ENCODE data around the gene LRIT3.

LRIT3 gene

DNA sequence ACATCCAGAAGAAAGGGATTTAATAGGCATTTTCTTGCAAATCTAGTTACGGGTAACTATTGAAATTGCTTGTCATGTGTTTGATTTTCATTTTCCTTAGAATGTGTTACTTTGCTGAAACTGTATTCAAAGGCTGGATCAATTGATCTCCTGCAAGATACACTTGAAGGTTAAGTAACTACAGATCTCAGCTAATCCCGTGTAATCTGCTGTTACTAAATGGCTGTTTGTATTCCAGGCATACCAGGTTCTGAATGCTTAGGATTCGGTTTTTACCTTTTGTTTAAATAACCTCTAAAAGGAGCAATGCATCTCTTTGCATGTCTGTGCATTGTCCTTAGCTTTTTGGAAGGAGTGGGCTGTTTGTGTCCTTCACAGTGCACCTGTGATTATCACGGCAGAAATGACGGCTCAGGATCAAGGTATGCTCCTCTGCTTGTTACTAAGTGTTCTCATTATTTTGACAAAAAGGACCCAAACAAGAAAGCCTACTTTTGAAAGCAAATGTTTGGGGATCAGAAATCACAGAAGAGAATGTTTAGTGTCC, at the start of gene LRIT3:
Gene LRIT3 (plus strand): TSS at position 212 of the 547 bp plus-strand sequence. CDS start 95 bp downstream, at position 307.
- no peak for DNase-seq

DNA sequence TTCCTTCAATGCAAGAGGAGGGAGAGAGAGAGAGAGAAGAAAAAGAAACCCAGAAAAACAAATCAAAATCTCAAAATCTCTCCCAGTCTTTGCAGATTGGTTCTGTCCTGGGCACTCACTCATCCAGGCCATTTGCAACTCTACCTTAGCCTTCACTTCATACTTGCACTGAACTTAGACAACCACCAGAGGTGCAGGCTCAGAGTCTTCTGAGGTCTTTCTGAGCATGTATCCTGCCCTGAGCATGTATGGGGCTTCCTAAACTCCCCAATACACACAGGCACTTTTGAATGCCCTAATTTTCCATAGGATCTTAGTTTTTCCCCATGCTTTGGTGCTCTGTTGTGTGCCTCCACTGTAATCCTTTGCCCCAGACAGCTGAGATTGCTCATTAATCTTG, 49.0 kb upstream of the LRIT3 start:
- DNase-seq, result no peak

GRCh38 chr4:109801099-109801789, 46.7 kb upstream of the LRIT3 start:
- no peak for DNase-seq

DNA sequence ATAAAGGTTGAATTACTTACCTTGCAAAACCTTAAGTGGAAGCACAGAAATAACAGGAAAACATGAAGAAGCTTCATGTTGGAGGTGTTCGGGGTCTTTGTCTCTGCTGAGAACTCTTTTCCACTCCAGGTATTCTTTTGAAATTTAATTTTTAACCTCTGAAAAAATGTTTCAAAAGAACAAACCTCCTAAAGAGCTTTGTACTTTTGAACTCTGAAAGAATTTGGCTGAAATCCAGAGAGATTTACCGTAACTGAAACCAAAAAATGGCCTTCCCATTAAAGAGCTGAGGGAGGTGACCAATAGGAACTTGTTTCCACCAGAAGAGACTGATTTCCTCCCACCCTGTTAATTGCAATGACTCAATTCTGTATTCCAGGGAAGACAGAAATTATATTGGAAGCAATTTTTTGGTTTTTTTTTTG, 46.0 kb upstream of the LRIT3 start, which contains the start of gene CFI:
Gene CFI (minus strand): TSS at position 105 of the 425 bp plus-strand sequence. CDS start 28 bp downstream, at position 77.
- DNase-seq, result no peak

GRCh38 chr4:109803924-109804571, 43.9 kb upstream of the LRIT3 start:
- DNase-seq, result peak in 1 of 2 experiments; percentile 40

- no peak for DNase-seq
Observed at GRCh38 chr4:109809655-109810054, 38.3 kb upstream of the LRIT3 start.

GRCh38 chr4:109810552-109811387, 37.1 kb upstream of the LRIT3 start:
- no peak for DNase-seq

DNA sequence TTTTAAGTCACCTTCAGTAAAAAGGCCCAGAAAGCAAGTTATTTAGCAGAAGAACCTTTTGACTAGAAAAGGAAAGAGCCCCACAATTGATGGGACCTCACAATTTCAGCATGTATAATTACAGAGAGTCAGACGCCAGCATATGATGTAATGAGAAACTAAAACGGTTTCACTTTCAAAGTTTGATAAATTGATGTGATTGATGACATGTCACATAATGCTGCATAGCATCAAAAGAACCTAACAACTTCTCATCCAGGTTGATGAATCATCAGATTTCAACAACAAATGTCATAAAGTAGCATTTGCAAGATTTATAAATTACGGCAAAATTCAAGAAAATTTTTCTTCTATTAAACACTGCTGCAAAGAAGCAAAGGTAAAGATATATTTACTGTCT, 36.2 kb upstream of the LRIT3 start:
- DNase-seq, result no peak

GRCh38 chr4:109815151-109816081, 32.5 kb upstream of the LRIT3 start, which contains the start of gene GAR1:
Gene GAR1, plus strand, starts transcription at chr4:109815762. Its CDS starts 403 bp downstream, at chr4:109816165.
- peak; percentile 77 to 86 for DNase-seq

DNA sequence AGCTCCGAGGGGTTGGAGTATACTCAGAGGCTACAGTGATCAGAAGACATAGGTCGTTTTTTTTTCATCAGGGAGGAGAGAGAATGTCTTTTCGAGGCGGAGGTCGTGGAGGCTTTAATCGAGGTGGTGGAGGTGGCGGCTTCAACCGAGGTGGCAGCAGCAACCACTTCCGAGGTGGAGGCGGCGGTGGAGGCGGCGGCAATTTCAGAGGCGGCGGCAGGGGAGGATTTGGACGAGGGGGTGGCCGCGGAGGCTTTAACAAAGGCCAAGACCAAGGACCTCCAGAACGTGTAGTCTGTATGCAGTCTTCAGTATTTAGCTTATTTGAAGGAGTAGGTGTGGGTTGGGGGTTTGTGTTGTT, 31.8 kb upstream of the LRIT3 start:
- no peak for DNase-seq

GRCh38 chr4:109816894-109817293, 31.0 kb upstream of the LRIT3 start:
- DNase-seq, result no peak

GRCh38 chr4:109818268-109818667, 29.6 kb upstream of the LRIT3 start:
- no peak for DNase-seq

GRCh38 chr4:109820563-109820962, 27.3 kb upstream of the LRIT3 start:
- DNase-seq, result no peak

DNA sequence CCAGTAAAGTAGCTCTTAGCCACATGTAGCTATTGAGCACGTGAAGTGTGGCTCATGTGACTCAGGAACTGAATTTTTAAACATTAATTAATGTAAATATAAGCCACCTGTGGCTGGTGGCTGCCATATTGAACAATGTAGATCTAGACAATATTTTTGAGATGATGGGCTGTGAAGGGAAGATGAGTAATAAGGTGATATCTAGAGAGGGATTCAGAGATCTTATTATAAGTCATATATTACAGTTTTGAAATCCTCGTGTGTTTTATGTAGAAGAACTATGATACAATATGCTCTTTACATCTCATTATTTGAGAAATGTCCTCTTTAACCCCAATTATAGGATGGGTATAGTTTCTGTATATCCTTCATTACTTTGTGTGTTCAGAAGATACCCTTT, 26.7 kb upstream of the LRIT3 start:
- no peak for DNase-seq

DNA sequence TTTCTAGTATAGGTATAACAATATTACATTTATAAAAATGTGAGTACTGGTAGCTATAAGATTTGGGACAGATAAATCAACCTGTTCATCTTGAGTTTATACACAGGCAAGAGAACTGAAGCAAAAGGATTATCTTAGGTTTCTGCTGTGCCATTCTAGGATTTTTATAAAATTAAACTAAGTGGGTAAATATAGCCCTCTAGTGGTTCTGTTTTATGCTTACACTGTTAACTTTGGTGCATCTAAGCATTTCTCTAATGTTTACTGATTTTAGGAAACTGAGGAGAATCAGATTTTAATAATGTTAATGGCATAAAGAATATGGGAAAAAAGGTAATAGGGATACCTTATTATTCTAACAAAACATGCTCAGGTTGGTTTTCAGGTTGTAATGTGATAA, 21.2 kb upstream of the LRIT3 start:
- peak in 1 of 2 experiments; percentile 27 for DNase-seq

- no peak for DNase-seq
Observed at GRCh38 chr4:109827672-109828071, 20.2 kb upstream of the LRIT3 start, which contains the start of gene RRH. Gene RRH, plus strand, starts transcription at chr4:109827972. Its CDS starts 56 bp downstream, at chr4:109828028.

- DNase-seq, result no peak
Observed at GRCh38 chr4:109833756-109834155, 14.2 kb upstream of the LRIT3 start.

GRCh38 chr4:109836985-109837384, 10.9 kb upstream of the LRIT3 start:
- DNase-seq, result no peak

DNA sequence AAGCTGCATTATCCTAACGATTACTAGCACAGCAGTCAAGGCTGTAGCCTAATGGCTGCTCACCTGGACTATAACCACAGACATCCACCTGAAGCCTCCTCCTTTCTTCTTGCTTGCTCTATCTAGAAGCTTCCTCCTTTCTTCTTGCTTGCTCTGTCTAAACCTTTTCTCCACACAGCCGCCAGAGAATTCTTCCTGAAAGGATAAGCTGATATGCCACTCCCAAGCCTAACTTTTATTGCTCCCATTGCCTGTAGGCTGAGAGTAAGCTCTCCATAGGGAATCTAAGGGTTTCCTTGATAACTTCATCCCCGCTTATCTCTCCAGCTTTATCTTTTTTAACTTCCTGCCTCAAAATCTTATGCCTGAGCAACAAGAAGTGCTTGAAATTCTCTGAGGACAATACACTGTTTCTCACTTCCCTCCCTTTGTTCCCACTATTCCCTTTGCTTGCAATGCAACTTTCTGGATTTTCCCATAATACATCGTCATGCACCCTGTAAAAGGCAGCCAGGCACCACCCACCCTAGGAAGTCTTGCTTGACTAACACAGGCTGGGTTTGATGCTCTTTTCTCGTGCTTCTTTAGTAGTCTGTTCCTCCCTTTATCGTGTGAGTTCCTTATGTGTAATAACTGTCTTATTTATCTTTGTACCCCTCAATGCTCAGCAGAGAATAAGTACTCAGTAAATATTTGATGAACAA, 1.4 kb upstream of the LRIT3 start:
- DNase-seq, result no peak

- no peak for DNase-seq
Observed at GRCh38 chr4:109848501-109848900, 594 bp downstream of the LRIT3 start.

DNA sequence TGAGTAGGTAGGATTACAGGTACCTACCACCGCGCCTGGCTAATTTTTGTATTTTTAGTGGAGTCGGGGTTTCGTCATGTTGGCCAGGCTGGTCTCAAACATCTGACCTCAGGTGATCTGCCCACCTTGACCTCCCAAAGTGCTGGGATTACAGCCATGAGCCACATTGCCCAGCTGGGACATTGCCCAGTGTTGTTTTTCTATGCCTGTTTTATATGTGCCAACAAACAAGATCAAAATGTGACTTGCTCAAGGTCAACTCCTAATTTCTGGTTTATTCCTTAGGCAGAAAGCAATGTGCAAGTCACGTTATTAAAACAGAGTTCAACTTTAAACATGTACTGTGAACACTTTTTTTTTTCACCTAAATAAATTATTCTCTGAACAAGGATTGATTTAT, 2.7 kb downstream of the LRIT3 start:
- DNase-seq, result no peak
